ENCODE data around the gene MSX2.

The MSX2 gene

DNA sequence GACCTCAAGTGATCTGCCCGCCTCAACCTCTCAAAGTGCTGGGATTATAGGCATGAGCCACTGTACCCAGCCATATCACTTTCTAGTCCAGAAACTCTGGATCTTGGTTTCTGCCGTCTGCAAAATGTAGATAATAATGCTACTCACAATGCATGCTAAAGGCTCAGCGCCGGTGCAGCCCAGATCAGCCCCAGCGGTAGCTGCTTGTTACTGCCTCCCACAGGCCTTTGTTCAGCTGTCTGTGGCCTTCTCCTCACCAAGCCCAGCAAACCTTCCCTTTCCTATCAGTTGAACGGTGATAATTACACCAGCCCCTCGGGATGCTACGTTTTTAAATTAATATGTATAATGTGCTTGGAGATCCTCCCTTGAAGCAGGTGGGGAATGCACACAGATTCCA is 26.2 kb upstream of the MSX2 start:
- Histone ChIP-seq H3K27me3 (ENCODE audit: insufficient read depth, low read length) (0 out of 2 replicates have a peak, but pooled peaks cover 4% of the 10 kb centered on the region), H3K9me3 (ENCODE audit: low read length) (no peaks in the 10 kb centered on the region), H3K9me2 (ENCODE audit: low read depth, low read length) (no peaks in the 10 kb centered on the region), H3K36me3 (ENCODE audit: insufficient read depth, low read length) (no peaks in the 10 kb centered on the region), H4K20me1 (ENCODE audit: insufficient read depth, low read length) (no peaks in the 10 kb centered on the region), H3K4me3 (ENCODE audit: low read depth, low read length, poor library complexity, severe bottlenecking) (no peak overlapping the region), H3K79me2 (ENCODE audit: insufficient read depth, low read length) (no peaks in the 10 kb centered on the region), H3F3A (ENCODE audit: insufficient read depth, low read length) (no peaks in the 10 kb centered on the region), H3K4me1 (ENCODE audit: insufficient read depth, low read length, severe bottlenecking) (no peaks in the 10 kb centered on the region), H3K4me2 (ENCODE audit: low read length) (no peak overlapping the region), H2AFZ (ENCODE audit: low read length) (no peak overlapping the region), H3K27ac (ENCODE audit: low read depth, low read length, poor library complexity, severe bottlenecking) (no peak overlapping the region), H3K9ac (ENCODE audit: low read length) (no peak overlapping the region)
- no peak for TF ChIP-seq EZH2 (IDR thresholded peaks at IDR 0.05; ENCODE audit: borderline replicate concordance, low read length)
- no peak for TF ChIP-seq CTCF (IDR thresholded peaks at IDR 0.05; ENCODE audit: low read length)

GRCh38 chr5:174699131-174699530 is 25.3 kb upstream of the MSX2 start:
- TF ChIP-seq CTCF (IDR thresholded peaks at IDR 0.05; ENCODE audit: low read length) = no peak
- TF ChIP-seq EZH2 (IDR thresholded peaks at IDR 0.05; ENCODE audit: borderline replicate concordance, low read length) = no peak
- Histone ChIP-seq H3F3A (ENCODE audit: insufficient read depth, low read length) (no peaks in the 10 kb centered on the region), H3K4me1 (ENCODE audit: insufficient read depth, low read length, severe bottlenecking) (no peaks in the 10 kb centered on the region), H3K9me2 (ENCODE audit: low read depth, low read length) (no peaks in the 10 kb centered on the region), H3K79me2 (ENCODE audit: insufficient read depth, low read length) (no peaks in the 10 kb centered on the region), H4K20me1 (ENCODE audit: insufficient read depth, low read length) (no peaks in the 10 kb centered on the region), H3K4me3 (ENCODE audit: low read depth, low read length, poor library complexity, severe bottlenecking) (no peak overlapping the region), H3K36me3 (ENCODE audit: insufficient read depth, low read length) (no peaks in the 10 kb centered on the region), H3K4me2 (ENCODE audit: low read length) (no peak overlapping the region), H3K27ac (ENCODE audit: low read depth, low read length, poor library complexity, severe bottlenecking) (no peak overlapping the region), H3K9ac (ENCODE audit: low read length) (no peak overlapping the region), H3K9me3 (ENCODE audit: low read length) (no peaks in the 10 kb centered on the region), H3K27me3 (ENCODE audit: insufficient read depth, low read length) (no peaks in the 10 kb centered on the region), H2AFZ (ENCODE audit: low read length) (no peak overlapping the region)

GRCh38 chr5:174706997-174707572 is 17.3 kb upstream of the MSX2 start:
- H3K4me2 ChIP-seq (ENCODE audit: low read length) = no peak overlapping the region

More at GRCh38 chr5:174706997-174707572, 17.3 kb upstream of the MSX2 start:
- H2AFZ ChIP-seq (ENCODE audit: low read length) = no peak overlapping the region
- H3K79me2 ChIP-seq (ENCODE audit: insufficient read depth, low read length) = no peaks in the 10 kb centered on the region
- no peak overlapping the region for H3K9ac ChIP-seq (ENCODE audit: low read length)
- no peaks in the 10 kb centered on the region for H3K9me2 ChIP-seq (ENCODE audit: low read depth, low read length)
- no peaks in the 10 kb centered on the region for H3K9me3 ChIP-seq (ENCODE audit: low read length)
- TF ChIP-seq EZH2 (IDR thresholded peaks at IDR 0.05; ENCODE audit: borderline replicate concordance, low read length) (no peak), CTCF (IDR thresholded peaks at IDR 0.05; ENCODE audit: low read length) (no peak)
- H3K36me3 ChIP-seq (ENCODE audit: insufficient read depth, low read length) = no peaks in the 10 kb centered on the region
- no peak overlapping the region for H3K4me3 ChIP-seq (ENCODE audit: low read depth, low read length, poor library complexity, severe bottlenecking)
- 0 out of 2 replicates have a peak, but pooled peaks cover 4% of the 10 kb centered on the region for H3K27me3 ChIP-seq (ENCODE audit: insufficient read depth, low read length)
- H4K20me1 ChIP-seq (ENCODE audit: insufficient read depth, low read length) = no peaks in the 10 kb centered on the region
- H3F3A ChIP-seq (ENCODE audit: insufficient read depth, low read length) = no peaks in the 10 kb centered on the region
- no peak overlapping the region for H3K27ac ChIP-seq (ENCODE audit: low read depth, low read length, poor library complexity, severe bottlenecking)
- no peaks in the 10 kb centered on the region for H3K4me1 ChIP-seq (ENCODE audit: insufficient read depth, low read length, severe bottlenecking)

Data from OCI-LY1 (cell line).